Renal pelvis (tissue), 4 donors: ENCODE measurements around the gene ORC4. TPM values are rescaled to one million over a fixed set of nuclear protein-coding genes. Genes with fewer than 3 reads are reported as not detected.
"Not testable (repeated sequence)": the region's sequence is repeated elsewhere in the genome, so short reads cannot be mapped to it uniquely, and the experiment has no call there.

ENCODE experiments used
- DNase-seq: peaks from one replicate; pipeline ENCODE4 v3.0.0-alpha.2; 2013
- polyA plus RNA-seq, 3 donors: library from polyadenylated mRNA; unstranded; fragments of 120-200 nt; gene quantifications; one replicate each; pipeline ENCODE4 v1.2.1, GENCODE V29; 2013; ENCODE audit not compliant: insufficient read length in 3 of 3

ORC4 gene
- polyA plus RNA-seq, 3 donors: 96.4 to 133 (median 116) TPM

- no peak for DNase-seq
Measured at GRCh38 chr2:148022882-148023281, 2.3 kb upstream of the ORC4 start.

GRCh38 chr2:148022351-148022750 lies 1.8 kb upstream of the ORC4 start:
- DNase-seq: no peak

GRCh38 chr2:148021886-148022285 lies 1.3 kb upstream of the ORC4 start:
- no peak for DNase-seq

GRCh38 chr2:148021059-148021861 lies 723 bp upstream of the ORC4 start, which contains the start of gene MBD5:
Gene MBD5, plus strand, starts transcription at chr2:148021091.
- DNase-seq: no peak

GRCh38 chr2:148014616-148015015 lies 5.9 kb downstream of the ORC4 start:
- DNase-seq: no peak

GRCh38 chr2:148013876-148014275 lies 6.7 kb downstream of the ORC4 start:
- DNase-seq: peak; percentile 62

- DNase-seq: not testable (repeated sequence)
Measured at GRCh38 chr2:148008411-148008810, 12.1 kb downstream of the ORC4 start.

GRCh38 chr2:148007219-148007900 lies 13.2 kb downstream of the ORC4 start:
- no peak for DNase-seq

GRCh38 chr2:148006249-148007007 lies 14.1 kb downstream of the ORC4 start:
- DNase-seq: no peak

- DNase-seq: not testable (repeated sequence)
Measured at GRCh38 chr2:148002420-148002819, 18.1 kb downstream of the ORC4 start.

- no peak for DNase-seq
Measured at GRCh38 chr2:148000095-148000494, 20.4 kb downstream of the ORC4 start.

GRCh38 chr2:147999126-147999525 lies 21.4 kb downstream of the ORC4 start:
- DNase-seq: no peak

- no peak for DNase-seq
Measured at GRCh38 chr2:147998203-147998602, 22.3 kb downstream of the ORC4 start.

- no peak for DNase-seq
Measured at GRCh38 chr2:147996828-147997227, 23.7 kb downstream of the ORC4 start.

GRCh38 chr2:147994965-147995364 lies 25.6 kb downstream of the ORC4 start:
- not testable (repeated sequence) for DNase-seq

GRCh38 chr2:147989809-147990403 lies 30.6 kb downstream of the ORC4 start:
- peak; percentile 41 for DNase-seq

GRCh38 chr2:147989102-147989501 lies 31.4 kb downstream of the ORC4 start:
- DNase-seq: no peak

GRCh38 chr2:147980940-147981528 lies 39.5 kb downstream of the ORC4 start:
- DNase-seq: no peak

GRCh38 chr2:147977679-147978078 lies 42.9 kb downstream of the ORC4 start:
- no peak for DNase-seq

- no peak for DNase-seq
Measured at GRCh38 chr2:147976102-147976501, 44.4 kb downstream of the ORC4 start.

- no peak for DNase-seq
Measured at GRCh38 chr2:147968571-147968970, 52.0 kb downstream of the ORC4 start.

- no peak for DNase-seq
Measured at GRCh38 chr2:147952118-147952517, 68.4 kb downstream of the ORC4 start.
